TTC549 (cell line): ENCODE results near the gene PRPF18.

Experiments
- FAIRE-seq: peaks from 2 replicates; lab custom pipeline; 2012; peaks lifted over from hg19 to GRCh38; lab: Jason Lieb, UNC

The PRPF18 gene

GRCh38 chr10:13608246-13608853 is 21.6 kb downstream of the PRPF18 start:
- FAIRE-seq, result no peak

DNA sequence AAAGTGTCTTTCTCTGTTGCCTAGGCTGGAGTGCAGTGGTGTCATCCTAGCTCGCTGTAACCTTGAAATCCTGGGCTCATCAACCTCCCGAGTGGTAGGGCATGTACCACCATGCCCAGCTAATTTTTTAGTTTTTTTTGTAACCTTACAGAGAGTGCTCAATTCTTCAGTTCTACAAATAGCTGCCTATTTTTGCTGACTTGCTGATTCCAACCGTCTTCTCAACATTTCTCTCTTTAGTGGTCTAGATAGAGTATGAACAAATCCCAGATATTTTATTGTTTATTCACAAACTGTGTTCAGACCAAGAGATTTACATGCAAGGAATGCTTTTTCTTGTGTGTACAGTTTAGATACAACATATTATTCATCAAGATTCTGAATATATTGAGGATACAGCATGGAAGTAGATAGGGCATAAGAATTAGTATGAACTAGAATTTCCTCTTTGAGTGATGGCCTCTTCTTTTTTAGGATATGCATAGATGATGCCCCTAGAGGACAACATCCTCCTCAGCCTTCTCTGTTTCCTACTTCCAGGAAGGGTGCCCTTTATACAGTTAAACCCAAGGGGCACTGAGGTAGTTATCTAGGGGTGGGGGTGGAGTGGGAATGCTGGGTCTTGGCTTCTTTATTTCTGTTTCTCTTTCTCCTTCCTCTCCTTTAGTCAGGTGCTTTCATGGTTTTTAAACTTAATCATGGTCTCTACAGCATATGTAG is 26.0 kb downstream of the PRPF18 start:
- FAIRE-seq, result no peak

DNA sequence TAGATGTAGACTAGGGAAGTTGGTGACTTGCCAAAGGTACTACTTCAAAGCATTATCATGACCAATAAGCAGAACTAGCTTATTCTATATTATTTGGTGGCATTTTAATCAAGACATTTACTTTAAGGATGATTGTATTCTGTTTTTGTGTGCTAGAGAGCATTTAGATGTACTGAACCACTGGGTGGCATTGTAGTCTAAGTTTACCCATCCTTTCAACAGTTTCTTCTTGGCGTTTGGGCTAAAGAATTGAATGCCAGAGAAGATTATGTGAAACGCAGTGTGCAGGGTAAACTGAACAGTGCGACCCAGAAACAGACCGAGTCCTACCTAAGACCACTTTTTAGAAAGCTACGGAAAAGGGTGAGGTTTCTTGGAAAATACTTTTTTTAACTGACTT is 26.8 kb downstream of the PRPF18 start:
- FAIRE-seq, result peak; percentile 88

DNA sequence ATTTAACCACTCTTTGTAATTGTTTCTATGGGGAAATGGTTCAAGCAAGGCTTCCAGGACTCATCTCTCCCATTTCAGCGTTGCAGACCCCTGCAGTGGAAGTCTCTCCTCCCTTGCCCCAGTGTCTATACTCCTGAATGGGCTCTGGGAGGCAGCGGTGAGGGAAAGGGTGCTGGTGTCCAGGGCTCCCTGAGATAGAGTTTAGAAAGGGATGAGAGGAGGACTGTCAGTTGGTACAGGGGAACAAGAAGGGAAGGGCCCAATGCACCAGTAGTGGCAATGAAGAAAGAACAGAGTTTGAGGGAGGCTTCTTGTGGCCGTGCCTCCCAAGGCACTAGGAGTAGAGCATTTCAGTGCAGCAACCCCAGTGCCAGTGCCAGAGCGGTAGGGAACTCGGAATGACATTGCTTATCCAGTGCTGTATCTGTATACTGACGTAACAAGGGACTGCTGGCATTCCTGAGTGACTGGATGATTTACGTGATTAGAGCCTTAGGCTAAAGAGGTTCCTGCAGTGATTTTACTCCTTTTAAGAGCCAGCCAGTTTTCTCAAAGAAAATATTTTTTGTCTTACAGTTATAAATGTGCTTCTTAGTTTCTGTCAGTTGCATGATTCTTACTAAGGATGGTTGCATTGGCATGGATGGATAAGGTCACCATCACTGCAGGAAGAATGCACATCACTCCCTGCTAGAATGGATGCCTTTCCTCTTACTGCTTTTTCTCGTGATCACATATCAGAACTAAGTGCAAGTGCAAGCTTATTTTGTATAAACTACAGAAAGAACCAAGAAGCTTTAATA is 28.0 kb downstream of the PRPF18 start:
- no peak for FAIRE-seq

- no peak for FAIRE-seq
Measured at GRCh38 chr10:13615650-13616300, 29.0 kb downstream of the PRPF18 start.

DNA sequence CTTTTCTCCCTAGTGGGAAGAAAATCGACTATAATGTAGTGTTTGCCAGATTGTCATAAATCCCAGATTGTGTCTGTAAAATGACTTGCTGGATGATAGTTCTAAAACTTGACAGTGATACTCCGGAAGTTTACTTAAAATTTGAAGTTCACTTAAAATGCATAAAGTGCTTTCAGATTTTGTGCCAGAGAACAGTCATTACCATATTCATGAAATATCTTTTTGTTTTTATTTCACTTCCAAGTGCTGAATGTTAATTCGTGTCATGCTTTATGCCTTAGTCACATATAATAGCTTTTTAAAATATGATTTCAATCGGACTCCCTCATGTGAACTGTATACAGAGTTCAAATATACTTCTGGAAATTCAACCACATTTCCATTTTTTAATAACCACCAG is 30.4 kb downstream of the PRPF18 start:
- FAIRE-seq, result no peak

DNA sequence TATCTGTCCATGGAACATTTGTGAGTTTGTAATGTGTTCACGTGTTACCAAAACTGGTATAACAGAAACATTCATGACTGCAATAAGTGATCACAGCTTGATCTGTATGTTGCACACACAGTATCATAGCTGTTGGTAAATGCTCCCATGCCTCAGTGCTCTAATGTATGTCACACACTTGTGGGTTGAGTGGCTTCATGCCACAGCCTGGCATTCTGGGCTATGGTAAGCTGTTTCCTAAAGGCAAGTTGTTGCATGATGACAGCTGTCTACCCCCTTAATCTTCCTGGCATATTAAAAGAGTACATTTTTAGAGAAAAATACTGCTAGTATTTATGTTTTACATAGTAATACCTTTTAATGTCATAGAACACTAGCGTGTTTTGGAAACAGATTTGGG is 35.2 kb downstream of the PRPF18 start:
- no peak for FAIRE-seq

- FAIRE-seq, result no peak
Measured at GRCh38 chr10:13624630-13625029, 37.9 kb downstream of the PRPF18 start.

DNA sequence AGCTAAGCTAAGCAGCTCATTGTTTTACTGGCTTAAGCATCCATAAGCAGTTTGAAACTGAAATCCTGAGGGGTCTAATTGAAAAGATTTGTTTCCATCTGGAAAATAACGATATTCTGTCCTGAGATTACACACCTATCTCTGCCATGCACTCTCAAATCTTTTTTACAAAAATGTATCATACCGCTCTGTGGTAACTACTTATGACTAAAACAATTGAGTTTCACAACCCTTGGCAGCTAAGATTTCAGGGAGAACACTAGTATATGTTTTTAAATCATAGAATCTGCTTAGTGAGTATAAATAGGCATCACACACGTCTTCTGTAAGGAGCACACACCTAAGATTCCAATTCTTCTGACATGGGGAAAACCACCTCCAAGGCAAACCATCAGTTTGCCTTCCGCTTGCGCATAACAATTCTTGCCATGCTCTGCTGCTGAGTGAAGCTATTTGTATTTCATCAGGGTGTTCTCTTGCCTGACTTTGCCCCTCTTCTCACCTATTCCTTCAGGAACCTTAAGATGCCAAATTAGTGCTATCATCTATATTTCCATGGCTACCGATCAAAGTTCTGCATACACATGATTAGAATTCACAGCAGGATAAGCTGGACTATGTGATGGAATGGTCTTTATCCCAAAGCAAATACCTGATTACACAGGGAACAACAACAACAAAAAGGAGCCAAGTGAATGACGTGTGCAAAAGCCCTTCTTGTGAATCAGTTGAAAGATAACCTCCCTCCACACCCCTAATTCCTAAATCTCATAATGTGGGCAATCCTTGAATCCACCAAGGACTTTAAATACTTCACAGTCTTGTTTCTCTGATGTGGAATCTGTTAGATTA is 40.9 kb downstream of the PRPF18 start:
- no peak for FAIRE-seq

DNA sequence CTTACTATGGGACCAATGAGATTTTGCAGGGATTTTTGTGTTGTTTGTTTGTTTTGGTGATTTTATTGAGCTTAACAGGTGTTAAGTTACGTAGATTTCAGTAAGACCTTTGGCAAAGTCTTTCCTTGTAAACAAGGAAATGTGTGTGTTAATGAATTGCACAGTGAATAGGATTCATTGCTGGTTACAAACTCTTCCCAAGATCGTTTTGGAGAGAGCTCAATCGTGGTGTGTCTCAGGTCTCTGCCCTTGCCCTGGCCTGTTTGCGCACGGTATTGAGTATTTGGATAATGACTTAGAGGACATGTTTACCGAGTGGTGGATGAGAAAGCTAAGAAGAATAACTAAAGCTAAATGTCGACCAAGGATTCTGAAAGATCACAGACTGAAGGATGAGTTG is 41.9 kb downstream of the PRPF18 start:
- FAIRE-seq, result no peak

GRCh38 chr10:13629116-13629515 is 42.4 kb downstream of the PRPF18 start:
- FAIRE-seq, result no peak

DNA sequence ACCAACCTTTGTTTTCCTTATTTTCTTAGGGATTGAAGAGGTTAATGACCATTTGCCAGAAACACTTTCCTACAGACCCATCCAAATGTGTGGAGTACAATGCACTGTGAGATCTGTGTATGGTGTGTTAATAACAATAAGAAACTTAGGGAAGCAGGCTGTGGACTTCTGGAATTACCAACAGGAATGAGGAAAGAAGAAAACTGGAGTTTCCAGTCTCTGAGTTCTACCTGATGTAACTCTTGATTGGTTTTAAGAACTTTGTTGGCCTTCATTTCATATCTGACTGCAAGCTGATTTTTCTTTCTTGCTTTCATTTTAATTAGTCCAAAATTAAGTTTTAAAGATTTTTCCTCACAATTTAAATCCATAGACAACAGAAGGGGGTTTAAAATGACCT is 43.5 kb downstream of the PRPF18 start:
- no peak for FAIRE-seq

- no peak for FAIRE-seq
Measured at GRCh38 chr10:13631594-13631993, 44.8 kb downstream of the PRPF18 start.

- FAIRE-seq, result no peak
Measured at GRCh38 chr10:13632440-13632839, 45.7 kb downstream of the PRPF18 start.

DNA sequence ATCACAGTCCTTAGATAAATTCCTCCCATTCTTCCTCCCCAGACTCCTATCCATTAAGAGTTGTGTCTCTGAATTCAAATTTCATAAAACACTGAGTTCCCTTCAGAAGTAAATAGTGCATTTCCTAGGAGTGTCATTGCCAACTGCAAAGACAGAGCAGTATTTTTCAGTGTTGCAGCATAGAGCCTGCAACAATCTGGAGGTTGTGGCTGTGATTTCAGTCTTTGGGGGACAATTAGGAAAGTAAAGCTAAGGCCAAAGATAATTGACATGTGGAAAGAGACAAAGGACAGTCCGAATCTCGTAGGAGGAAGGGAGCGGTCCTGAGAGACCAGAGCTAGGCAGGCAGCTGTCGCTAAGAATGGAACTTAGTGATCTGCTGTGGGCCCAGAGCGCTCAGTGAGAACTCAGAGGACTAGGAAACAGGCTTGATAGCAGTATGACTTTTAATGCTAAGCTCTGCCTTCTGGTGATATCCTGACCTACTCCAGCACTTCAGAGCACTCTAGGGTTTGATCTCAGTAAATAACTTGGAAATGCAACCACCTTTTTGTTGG is 46.2 kb downstream of the PRPF18 start:
- no peak for FAIRE-seq

DNA sequence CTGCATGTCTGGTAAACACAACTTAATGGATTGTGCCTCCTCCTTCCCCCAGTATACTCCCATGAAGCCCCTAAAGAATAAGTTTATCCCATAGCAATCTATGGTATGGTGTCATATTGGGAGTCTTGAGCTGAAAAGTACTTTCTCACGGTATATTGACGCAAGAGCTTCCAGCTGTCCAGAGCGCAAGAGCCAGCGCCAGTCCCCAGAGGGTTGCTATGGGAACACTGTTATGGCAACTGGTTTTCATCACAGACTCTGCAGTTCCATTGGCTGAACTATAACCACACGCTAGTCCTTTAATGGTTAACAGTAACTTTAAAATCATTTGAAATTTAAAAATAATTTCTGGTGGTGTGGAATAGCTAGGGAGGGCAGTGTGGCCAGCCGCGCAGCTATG is 46.9 kb downstream of the PRPF18 start:
- FAIRE-seq, result no peak

GRCh38 chr10:13634207-13634606 is 47.4 kb downstream of the PRPF18 start:
- FAIRE-seq, result no peak

GRCh38 chr10:13636776-13637175 is 50.0 kb downstream of the PRPF18 start:
- FAIRE-seq, result no peak

DNA sequence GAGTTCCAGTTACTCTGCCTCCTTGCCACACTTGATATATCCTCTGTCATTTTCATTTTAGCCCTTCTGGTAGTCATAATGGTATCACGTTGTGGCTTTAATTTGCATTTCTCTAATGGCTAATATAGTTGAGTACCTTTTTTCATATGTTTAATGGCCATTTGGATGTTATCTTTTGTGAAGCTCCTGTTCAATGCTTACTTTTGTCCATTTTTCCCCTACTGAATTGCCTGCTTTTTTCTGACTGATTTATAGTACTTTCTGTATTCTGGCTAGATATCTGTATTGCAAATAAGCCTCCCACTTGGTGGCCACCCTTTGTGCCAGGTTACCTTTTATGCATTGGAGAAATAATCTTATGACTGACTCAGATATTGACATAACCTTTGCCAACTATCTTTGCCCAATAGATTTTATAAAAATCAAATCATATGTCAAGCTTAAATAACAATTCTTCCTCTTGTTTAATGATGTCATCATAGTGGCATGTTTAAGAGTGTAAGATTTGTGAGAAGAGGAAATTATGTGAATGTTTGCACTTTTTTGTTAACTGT is 50.6 kb downstream of the PRPF18 start:
- no peak for FAIRE-seq

DNA sequence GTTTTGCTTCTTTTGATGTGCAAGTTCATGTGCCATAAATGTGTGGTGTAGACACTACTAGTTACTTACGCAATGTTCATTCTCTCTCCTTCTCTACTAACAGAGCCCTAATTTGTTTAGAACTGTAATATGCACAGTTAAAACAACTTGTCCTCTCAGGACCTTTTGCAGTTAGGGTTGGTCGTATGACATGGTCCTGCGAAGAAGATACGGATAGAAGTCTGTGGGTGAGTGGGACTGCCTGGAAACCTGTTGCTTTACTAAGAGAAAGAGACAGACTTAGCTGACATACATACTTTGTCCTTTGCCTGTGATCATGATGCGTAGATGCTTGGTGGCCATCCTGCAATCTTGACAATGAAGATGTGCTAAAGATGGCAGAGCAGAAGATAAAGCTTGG is 51.1 kb downstream of the PRPF18 start:
- no peak for FAIRE-seq

GRCh38 chr10:13642293-13642692 is 55.5 kb downstream of the PRPF18 start:
- FAIRE-seq, result no peak
